Glomerular visceral epithelial cell (primary cell): ENCODE results near the gene CNR1.

Source experiments
- DNase-seq: peaks from one replicate; pipeline ENCODE4 v3.0.0-alpha.2; 2016; ENCODE audit errors: extremely low spot score

Gene CNR1

GRCh38 chr6:88143421-88144157 is 22.6 kb downstream of the CNR1 start:
- DNase-seq, result no peak

DNA sequence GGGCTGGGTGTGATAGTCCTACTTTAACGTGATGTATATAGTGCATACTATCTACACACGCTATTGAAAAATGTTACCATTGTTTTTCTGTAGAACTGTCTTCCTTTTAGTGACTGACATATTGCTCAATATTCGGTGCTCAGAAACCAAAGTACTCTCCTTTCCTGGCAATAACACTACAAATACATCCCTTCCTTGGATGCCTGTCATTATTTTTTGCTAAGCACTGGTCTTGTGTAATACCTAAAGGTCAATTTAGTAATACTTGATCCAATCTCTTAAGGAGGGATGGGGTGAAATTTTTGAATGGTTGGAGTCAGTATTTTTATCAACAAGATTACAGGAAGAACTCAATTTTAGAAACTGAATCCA is 23.9 kb downstream of the CNR1 start:
- no peak for DNase-seq

DNA sequence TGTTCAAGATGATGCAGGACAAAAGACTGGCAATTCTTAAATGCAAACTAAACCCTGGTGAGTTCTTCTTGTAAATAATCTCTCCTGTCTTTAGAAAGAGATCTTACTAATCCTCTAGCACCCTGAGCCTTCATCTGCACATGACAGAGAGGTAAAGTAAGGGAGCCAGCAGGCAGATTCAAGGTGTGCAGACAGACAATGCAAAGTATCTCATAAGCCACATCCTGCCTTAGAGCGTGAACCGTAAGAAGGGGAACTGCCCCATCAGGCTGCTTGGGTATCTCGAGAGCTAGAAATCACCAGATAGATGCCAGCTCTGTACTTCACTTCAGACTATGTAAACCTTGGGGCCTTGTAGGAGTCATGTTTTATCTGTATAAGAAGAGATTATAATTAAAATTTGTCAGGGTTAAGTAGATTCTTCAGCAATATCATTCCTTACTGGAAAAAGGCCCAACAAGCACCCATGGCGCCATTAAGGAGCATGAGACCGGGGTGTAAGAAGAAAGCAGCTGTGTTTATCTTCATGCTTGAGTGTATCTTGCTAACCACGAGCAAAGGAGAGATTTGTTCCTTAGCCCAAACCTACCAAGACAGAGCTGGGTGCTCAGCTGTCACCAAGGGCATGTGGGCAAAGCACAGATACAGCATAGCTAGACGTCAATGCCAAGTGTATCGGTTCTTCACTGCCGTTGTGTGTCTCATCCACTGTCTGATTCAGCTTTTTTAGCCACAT is 24.4 kb downstream of the CNR1 start:
- no peak for DNase-seq

DNA sequence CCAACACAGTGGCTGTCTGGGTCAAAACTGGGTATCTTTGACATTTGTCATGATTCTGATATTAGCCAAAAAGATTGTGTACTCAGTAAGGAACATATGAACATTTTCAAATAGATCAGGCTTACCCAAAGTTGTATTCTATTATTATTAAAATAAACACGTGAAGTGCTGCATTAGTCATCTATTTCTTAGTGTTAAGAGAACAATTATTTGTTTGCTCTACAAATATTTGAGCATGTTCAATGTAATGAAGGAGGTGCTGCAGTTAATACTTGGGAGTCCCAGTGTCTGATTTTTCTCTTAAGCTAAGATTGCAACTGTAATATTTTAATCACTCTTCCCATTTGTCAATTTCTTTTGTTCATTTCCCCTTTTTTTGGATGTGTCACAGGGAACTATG is 28.2 kb downstream of the CNR1 start:
- no peak for DNase-seq

GRCh38 chr6:88135578-88136114 is 30.5 kb downstream of the CNR1 start:
- DNase-seq, result no peak

GRCh38 chr6:88134575-88134974 is 31.6 kb downstream of the CNR1 start:
- DNase-seq, result no peak

GRCh38 chr6:88133718-88134117 is 32.4 kb downstream of the CNR1 start:
- DNase-seq, result no peak

- DNase-seq, result no peak
Measured at GRCh38 chr6:88124925-88125557, 41.1 kb downstream of the CNR1 start.

- DNase-seq, result no peak
Measured at GRCh38 chr6:88120635-88121034, 45.5 kb downstream of the CNR1 start.

DNA sequence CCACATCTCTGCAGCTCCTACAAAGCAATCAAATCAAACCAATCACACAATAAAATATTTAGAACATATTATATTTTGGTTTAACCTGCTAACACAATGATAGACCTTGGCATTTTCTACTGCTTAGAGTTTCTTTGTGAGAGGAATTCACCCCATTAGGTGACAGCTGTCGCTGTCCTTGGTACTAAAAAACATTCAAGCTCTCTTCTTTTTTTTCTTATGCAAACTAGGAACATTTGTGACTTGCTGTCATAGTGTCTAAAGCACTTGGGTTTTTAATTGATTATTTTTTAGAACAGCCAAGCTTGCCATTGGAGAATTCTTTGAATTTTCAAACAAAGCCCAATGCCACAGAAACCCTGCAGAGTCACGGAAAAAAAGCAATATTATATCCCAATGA is 46.4 kb downstream of the CNR1 start:
- DNase-seq, result peak; percentile 7

DNA sequence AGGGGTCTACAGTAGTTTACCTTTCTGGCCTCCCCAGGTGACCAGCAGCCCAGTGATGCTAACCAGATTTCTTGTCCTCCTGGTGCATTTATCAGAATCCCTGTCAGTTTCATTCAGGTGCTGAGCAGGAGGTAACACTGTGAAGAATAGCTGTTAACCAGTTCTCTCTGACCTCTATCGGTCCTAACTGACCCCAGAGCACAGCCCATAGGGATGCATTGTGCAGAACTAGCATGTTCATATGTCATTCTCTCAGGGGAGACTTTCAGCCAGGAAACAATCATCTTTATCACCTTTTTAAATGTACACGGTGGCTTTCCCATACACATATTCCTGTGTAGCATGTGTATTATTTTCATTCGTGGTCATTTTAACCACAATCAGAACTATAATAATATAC is 49.9 kb downstream of the CNR1 start:
- DNase-seq, result no peak

GRCh38 chr6:88115307-88115706 is 50.8 kb downstream of the CNR1 start:
- no peak for DNase-seq

DNA sequence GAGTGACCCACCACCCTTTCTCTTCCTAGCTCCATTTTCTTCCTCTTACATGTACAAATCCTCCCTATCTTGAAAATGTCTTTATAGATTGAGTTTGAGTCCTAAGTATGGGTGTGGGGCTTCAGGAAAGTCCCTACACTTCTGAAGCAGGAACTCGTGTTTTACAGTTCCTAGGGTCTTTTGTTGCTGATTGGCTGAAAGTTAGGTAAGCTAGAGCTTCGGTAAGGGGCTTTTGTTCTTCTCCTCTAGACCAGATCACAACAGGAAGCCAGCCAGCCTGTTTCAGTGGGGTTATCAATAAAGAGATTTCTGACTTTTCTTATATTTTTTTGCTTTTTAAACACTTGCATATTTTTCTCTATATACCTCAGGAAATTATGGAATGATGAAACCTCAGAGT is 51.3 kb downstream of the CNR1 start:
- DNase-seq, result no peak

GRCh38 chr6:88111991-88112390 is 54.2 kb downstream of the CNR1 start:
- DNase-seq, result no peak

GRCh38 chr6:88107241-88107640 is 58.9 kb downstream of the CNR1 start:
- DNase-seq, result no peak

GRCh38 chr6:88105741-88106340 is 60.3 kb downstream of the CNR1 start:
- DNase-seq, result no peak
